ENCODE results near the gene EPB41.

DNA sequence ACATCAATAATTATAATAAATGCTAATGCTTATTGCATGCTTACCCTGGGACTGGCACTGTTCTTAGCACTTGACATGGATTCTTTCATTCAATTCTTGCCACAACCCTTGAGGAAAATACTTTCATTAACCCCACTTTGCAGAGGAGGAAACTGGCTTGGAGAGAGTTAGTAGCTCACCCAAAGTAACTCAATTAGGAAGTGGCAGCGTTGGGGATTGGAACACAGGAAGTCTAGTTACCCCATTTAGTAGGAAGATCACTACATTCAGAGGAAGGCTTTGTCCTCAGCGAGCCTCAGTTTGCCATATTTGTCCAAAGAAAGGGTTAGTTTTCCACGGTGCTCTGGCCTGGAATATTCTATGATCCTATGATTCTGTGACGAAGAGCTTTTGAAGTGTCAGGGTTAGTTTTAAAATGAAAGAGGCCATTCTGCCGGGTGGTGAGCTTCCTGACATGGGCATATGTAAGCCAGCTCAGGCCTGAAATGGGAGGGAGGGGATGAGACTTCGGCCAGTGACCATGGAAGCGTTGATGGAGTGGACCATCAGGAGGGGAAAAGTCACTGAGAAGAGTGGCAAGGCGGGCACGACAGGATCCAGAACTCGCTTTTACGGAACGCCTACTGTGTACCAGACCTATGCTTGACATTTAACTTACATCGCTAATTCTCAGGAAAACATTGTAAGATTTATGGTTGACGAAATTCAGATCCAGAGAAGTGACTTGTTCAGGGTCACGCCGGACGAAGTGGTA is 28.2 kb upstream of the EPB41 start:
- TF ChIP-seq, protein P1, sequence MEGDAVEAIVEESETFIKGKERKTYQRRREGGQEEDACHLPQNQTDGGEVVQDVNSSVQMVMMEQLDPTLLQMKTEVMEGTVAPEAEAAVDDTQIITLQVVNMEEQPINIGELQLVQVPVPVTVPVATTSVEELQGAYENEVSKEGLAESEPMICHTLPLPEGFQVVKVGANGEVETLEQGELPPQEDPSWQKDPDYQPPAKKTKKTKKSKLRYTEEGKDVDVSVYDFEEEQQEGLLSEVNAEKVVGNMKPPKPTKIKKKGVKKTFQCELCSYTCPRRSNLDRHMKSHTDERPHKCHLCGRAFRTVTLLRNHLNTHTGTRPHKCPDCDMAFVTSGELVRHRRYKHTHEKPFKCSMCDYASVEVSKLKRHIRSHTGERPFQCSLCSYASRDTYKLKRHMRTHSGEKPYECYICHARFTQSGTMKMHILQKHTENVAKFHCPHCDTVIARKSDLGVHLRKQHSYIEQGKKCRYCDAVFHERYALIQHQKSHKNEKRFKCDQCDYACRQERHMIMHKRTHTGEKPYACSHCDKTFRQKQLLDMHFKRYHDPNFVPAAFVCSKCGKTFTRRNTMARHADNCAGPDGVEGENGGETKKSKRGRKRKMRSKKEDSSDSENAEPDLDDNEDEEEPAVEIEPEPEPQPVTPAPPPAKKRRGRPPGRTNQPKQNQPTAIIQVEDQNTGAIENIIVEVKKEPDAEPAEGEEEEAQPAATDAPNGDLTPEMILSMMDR (IDR thresholded peaks at IDR 0.05) = no peak
- TF ChIP-seq POLR2A (IDR thresholded peaks at IDR 0.05) (no peak), POLR2AphosphoS5 (IDR thresholded peaks at IDR 0.05) (no peak)

All from prostate gland (tissue), 2 donors.